T-helper 17 cell (primary cell): ENCODE results near the gene DOCK4. TPM values are rescaled to one million over a fixed set of nuclear protein-coding genes. Genes with fewer than 3 reads are reported as not detected.
"Not testable (repeated sequence)": the region's sequence is repeated elsewhere in the genome, so short reads cannot be mapped to it uniquely, and the experiment has no call there.

Source experiments
- ATAC-seq: fragments of 150-1000 bp; cut with Tn5 transposase; 2 replicates; pipeline ENCODE4 v1.10.0; 2021; ENCODE audit warnings: mild to moderate bottlenecking, moderate library complexity
- DNase-seq, 3 donors: peaks; one replicate each; pipeline versions ENCODE4 v3.0.0 to v3.0.0-alpha.2; 2020 to 2021
- H3K9me3 ChIP-seq: one replicate; pipeline ENCODE4 v1.7.0; 2013; ENCODE audit warnings: low read length, mild to moderate bottlenecking; ENCODE audit not compliant: control insufficient read depth, poor library complexity, severe bottlenecking
- H3K27ac Mint-ChIP-seq: one replicate; pipeline ENCODE4 v1.8.0; 2022; ENCODE audit warnings: mild to moderate bottlenecking, moderate library complexity, mixed read lengths
- H3K27me3 Mint-ChIP-seq: one replicate; pipeline ENCODE4 v1.8.0; 2022; ENCODE audit warnings: mixed read lengths
- H3K36me3 Mint-ChIP-seq: one replicate; pipeline ENCODE4 v1.8.0; 2022; ENCODE audit warnings: low read depth, mixed read lengths
- H3K4me1 Mint-ChIP-seq: one replicate; pipeline ENCODE4 v1.8.0; 2022; ENCODE audit warnings: mild to moderate bottlenecking, mixed read lengths
- H3K4me3 Mint-ChIP-seq: one replicate; pipeline ENCODE4 v1.8.0; 2022; ENCODE audit warnings: mild to moderate bottlenecking, moderate library complexity, mixed read lengths
- total RNA-seq, 4 donors: library from RNA in 2 of 4; stranded (reverse) in 2 of 4; gene quantifications; one replicate each; pipeline ENCODE4 v1.2.3 and lab custom pipeline; 2022 to 2026

DOCK4 gene
- total RNA-seq, 2 donors from 2014 or later: 0.18 to 0.57 TPM

GRCh38 chr7:111908673-111909072 lies 297.5 kb downstream of the DOCK4 start:
- H3K27ac Mint-ChIP-seq, DNase-seq, H3K4me3 Mint-ChIP-seq, H3K36me3 Mint-ChIP-seq, H3K4me1 Mint-ChIP-seq, H3K9me3 ChIP-seq, H3K27me3 Mint-ChIP-seq, ATAC-seq: not testable (repeated sequence)

- DNase-seq: no peak
- H3K9me3 ChIP-seq: no peaks in the 10 kb centered on the region
- no peak overlapping the region for H3K4me3 Mint-ChIP-seq
- H3K27ac Mint-ChIP-seq: no peak overlapping the region
- ATAC-seq: no peak
- no peaks in the 10 kb centered on the region for H3K36me3 Mint-ChIP-seq
- H3K4me1 Mint-ChIP-seq: no peaks in the 10 kb centered on the region
- peaks cover 6% of the 10 kb centered on the region for H3K27me3 Mint-ChIP-seq
Observed at GRCh38 chr7:111903797-111904196, 302.4 kb downstream of the DOCK4 start.

DNA sequence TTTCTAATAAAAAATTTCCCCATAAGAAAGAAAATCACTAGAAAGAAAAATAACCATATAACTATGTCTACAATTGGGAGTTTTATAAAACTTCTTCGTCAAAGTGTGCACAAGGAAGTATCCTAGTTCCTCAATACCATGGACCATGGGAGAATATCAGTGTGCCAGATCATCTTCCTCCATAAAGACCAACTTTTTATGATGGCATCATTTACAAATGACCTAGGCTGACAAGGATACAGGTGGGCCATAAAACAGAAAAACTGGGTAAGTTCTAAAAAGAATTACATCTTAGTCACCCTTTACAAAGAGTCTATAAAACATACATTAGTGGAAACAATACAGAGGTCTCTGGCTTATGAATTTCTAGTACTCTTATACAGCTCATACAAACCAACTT lies 303.2 kb downstream of the DOCK4 start:
- ATAC-seq (no peak), DNase-seq (no peak)
- no peaks in the 10 kb centered on the region for H3K9me3 ChIP-seq
- Mint-ChIP-seq H3K36me3 (no peaks in the 10 kb centered on the region), H3K4me3 (no peak overlapping the region), H3K4me1 (no peaks in the 10 kb centered on the region), H3K27ac (no peak overlapping the region), H3K27me3 (peaks cover 9% of the 10 kb centered on the region)

GRCh38 chr7:111900283-111900682 lies 305.9 kb downstream of the DOCK4 start:
- no peak for ATAC-seq
- Mint-ChIP-seq H3K27ac (no peak overlapping the region), H3K36me3 (no peaks in the 10 kb centered on the region)

GRCh38 chr7:111895049-111895448 lies 311.1 kb downstream of the DOCK4 start:
- H3K27ac Mint-ChIP-seq: no peak overlapping the region
- H3K36me3 Mint-ChIP-seq: no peaks in the 10 kb centered on the region
- DNase-seq (no peak), ATAC-seq (no peak)
- no peaks in the 10 kb centered on the region for H3K4me1 Mint-ChIP-seq
- no peak overlapping the region for H3K4me3 Mint-ChIP-seq
- no peaks in the 10 kb centered on the region for H3K9me3 ChIP-seq
- H3K27me3 Mint-ChIP-seq: peaks cover 9% of the 10 kb centered on the region

More at GRCh38 chr7:111900283-111900682, 305.9 kb downstream of the DOCK4 start:
- H3K27me3 Mint-ChIP-seq: peaks cover 9% of the 10 kb centered on the region
- no peaks in the 10 kb centered on the region for H3K4me1 Mint-ChIP-seq
- no peaks in the 10 kb centered on the region for H3K9me3 ChIP-seq
- DNase-seq: no peak
- H3K4me3 Mint-ChIP-seq: no peak overlapping the region

DNA sequence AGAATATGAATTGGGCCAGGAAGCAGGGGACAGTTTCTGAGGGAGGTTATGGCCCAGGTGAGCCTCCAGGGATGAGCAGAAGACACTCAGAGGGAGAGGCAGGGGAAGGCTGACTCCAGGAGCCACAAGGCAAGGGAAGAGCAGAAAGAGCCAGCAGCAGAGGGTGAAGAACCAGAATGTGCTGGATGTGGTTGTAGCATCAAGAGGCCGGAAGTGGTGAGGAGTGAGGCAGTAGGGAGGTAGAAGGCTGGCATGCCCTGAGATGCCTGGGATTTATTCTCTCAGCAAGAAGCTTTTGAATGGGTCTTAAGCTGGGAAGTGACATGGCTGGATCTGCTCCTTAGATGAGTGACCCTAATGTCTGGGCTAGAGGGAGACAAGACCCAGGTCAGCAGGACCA lies 311.7 kb downstream of the DOCK4 start:
- peaks cover 9% of the 10 kb centered on the region for H3K27me3 Mint-ChIP-seq
- no peak for DNase-seq
- H3K4me1 Mint-ChIP-seq: no peaks in the 10 kb centered on the region
- no peak for ATAC-seq
- H3K36me3 Mint-ChIP-seq: no peaks in the 10 kb centered on the region
- no peak overlapping the region for H3K4me3 Mint-ChIP-seq
- no peak overlapping the region for H3K27ac Mint-ChIP-seq
- no peaks in the 10 kb centered on the region for H3K9me3 ChIP-seq

DNA sequence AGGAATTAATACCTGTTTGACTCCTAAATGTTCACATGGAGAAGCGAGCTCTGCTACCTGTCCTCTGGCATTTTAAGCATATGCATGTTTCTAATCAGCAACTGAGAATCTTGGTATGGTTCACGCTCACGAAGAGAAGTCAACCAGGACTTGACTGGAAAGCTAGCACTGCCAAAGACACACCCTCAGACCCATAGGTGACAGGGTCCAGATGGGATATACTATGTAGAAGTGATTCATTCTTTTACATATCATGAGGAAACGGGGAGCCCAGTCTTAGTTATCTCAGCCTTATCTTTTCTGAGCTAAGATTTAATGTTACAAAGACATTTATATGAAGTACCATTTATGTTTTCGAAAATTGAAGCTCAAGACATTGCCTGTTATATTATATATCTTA lies 313.0 kb downstream of the DOCK4 start:
- no peak for ATAC-seq
- H3K9me3 ChIP-seq: no peaks in the 10 kb centered on the region
- no peak for DNase-seq
- Mint-ChIP-seq H3K36me3 (no peaks in the 10 kb centered on the region), H3K27me3 (no peaks in the 10 kb centered on the region), H3K4me3 (no peak overlapping the region), H3K27ac (no peak overlapping the region), H3K4me1 (no peaks in the 10 kb centered on the region)

GRCh38 chr7:111892588-111892987 lies 313.6 kb downstream of the DOCK4 start:
- Mint-ChIP-seq H3K36me3 (no peaks in the 10 kb centered on the region), H3K27me3 (no peaks in the 10 kb centered on the region), H3K4me1 (no peaks in the 10 kb centered on the region), H3K27ac (no peak overlapping the region), H3K4me3 (no peak overlapping the region)
- no peak for DNase-seq
- no peak for ATAC-seq
- H3K9me3 ChIP-seq: no peaks in the 10 kb centered on the region

GRCh38 chr7:111887734-111888133 lies 318.5 kb downstream of the DOCK4 start:
- Mint-ChIP-seq H3K27ac (no peak overlapping the region), H3K27me3 (no peaks in the 10 kb centered on the region), H3K4me3 (no peak overlapping the region), H3K36me3 (no peaks in the 10 kb centered on the region), H3K4me1 (no peaks in the 10 kb centered on the region)
- DNase-seq (no peak), ATAC-seq (no peak)
- no peaks in the 10 kb centered on the region for H3K9me3 ChIP-seq

- Mint-ChIP-seq H3K4me1 (no peaks in the 10 kb centered on the region), H3K36me3 (no peaks in the 10 kb centered on the region), H3K27me3 (no peaks in the 10 kb centered on the region), H3K27ac (no peak overlapping the region), H3K4me3 (no peak overlapping the region)
- DNase-seq (no peak), ATAC-seq (no peak)
- no peaks in the 10 kb centered on the region for H3K9me3 ChIP-seq
Observed at GRCh38 chr7:111886233-111886632, 320.0 kb downstream of the DOCK4 start.

GRCh38 chr7:111883241-111883640 lies 323.0 kb downstream of the DOCK4 start:
- no peaks in the 10 kb centered on the region for H3K36me3 Mint-ChIP-seq
- H3K27me3 Mint-ChIP-seq: no peaks in the 10 kb centered on the region
- H3K4me1 Mint-ChIP-seq: no peaks in the 10 kb centered on the region
- no peaks in the 10 kb centered on the region for H3K9me3 ChIP-seq
- ATAC-seq (no peak), DNase-seq (no peak)
- H3K4me3 Mint-ChIP-seq: no peak overlapping the region
- no peak overlapping the region for H3K27ac Mint-ChIP-seq

DNA sequence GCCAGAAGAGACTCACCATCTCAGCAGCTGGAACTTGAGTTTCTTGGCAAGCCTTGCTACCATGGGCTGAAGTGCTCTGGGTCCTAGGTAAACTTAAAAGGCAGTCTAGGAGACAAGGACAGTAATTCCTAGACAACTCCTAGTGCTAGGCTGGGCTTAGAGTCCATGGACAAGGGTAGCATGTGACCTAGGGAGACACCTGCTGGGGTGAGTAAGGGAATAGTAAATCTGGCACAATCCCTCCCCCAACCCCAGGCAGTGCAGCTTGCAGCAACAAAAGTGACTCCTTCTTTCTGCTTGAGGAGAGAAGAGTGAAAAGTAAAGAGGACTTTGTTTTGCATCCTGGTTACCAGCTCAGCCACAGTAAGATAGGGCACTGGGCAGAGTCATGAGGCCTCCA lies 327.4 kb downstream of the DOCK4 start:
- Mint-ChIP-seq H3K27ac (no peak overlapping the region), H3K4me1 (no peaks in the 10 kb centered on the region), H3K36me3 (no peaks in the 10 kb centered on the region), H3K4me3 (no peak overlapping the region), H3K27me3 (peaks cover 11% of the 10 kb centered on the region)
- no peak for DNase-seq
- no peak for ATAC-seq
- no peaks in the 10 kb centered on the region for H3K9me3 ChIP-seq

DNA sequence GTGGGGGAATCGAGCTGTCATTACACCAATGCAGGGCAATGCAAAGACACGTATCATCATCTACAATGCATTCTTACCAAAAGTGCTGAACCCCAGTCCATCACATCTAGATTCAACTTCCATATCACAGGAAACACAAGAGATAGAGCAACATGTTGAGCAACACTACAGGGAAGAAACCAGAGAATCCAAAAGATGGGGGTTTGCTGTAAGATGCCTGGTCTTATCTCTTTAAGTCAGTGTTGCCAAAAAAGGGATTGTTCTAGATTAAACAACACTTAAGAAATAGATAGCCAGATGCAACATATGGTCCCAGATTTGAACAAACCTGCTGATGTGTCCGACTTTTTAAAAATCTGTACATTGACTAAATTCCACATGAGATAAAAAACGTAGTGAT lies 328.3 kb downstream of the DOCK4 start:
- H3K36me3 Mint-ChIP-seq: no peaks in the 10 kb centered on the region
- DNase-seq (no peak), ATAC-seq (no peak)
- H3K9me3 ChIP-seq: no peaks in the 10 kb centered on the region
- no peak overlapping the region for H3K4me3 Mint-ChIP-seq
- H3K4me1 Mint-ChIP-seq: no peaks in the 10 kb centered on the region
- H3K27me3 Mint-ChIP-seq: peaks cover 17% of the 10 kb centered on the region
- H3K27ac Mint-ChIP-seq: no peak overlapping the region

GRCh38 chr7:111873963-111874690 lies 332.1 kb downstream of the DOCK4 start:
- ATAC-seq: no peak
- no peak overlapping the region for H3K27ac Mint-ChIP-seq
- no peak overlapping the region for H3K4me3 Mint-ChIP-seq
- no peaks in the 10 kb centered on the region for H3K36me3 Mint-ChIP-seq
- H3K9me3 ChIP-seq: no peaks in the 10 kb centered on the region
- peaks cover 30% of the 10 kb centered on the region for H3K27me3 Mint-ChIP-seq
- H3K4me1 Mint-ChIP-seq: no peaks in the 10 kb centered on the region
- DNase-seq: no peak
